ENCODE results near the gene AKAP13.

Gene AKAP13

DNA sequence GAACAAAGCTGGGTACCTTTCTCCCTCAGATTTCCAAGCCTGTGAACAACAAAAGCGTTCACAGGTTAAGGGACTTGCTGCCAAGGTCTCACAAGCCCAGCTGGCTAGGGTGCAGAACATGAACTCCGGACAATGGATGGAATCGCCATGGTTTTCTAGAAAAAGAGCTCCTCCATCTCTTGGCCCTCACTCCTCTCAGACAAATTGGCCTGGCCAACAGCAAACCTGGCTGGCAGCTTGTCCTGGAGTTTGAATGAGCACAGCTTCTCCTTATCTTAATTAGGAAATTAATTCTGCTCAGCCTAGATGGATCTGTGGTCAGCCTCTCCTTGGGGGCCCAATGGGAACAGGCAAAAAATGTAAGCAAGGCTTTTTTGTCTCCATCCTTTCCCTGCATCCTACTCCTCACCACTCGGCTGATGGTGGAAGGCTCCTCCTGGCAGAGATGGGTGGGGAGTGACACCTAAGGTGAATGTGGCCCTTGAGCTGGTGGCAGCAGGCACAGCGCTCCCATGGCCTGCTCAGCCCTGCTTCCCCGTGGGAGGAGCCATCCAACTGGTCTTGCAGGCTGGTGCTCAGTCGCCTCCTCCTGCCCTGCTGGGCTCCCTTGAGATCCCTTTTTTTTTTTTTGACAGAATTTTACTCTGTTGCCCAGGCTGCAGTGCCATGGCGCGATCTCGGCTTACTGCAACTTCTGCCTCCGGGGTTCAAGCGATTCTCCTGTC is 408.5 kb downstream of the AKAP13 start:
- no peak overlapping the region for H3K4me3 ChIP-seq (ENCODE audit: insufficient read depth, low read length, poor library complexity, severe bottlenecking)
- no peak overlapping the region for H3K27ac ChIP-seq (ENCODE audit: low read depth, low read length)
- H4K20me1 ChIP-seq (ENCODE audit: low read depth, low read length), result no peaks in the 10 kb centered on the region; the same call in 1 of the 2 replicates
- H3K4me2 ChIP-seq (ENCODE audit: low read depth, low read length, poor library complexity, severe bottlenecking), result no peak overlapping the region
- H3K36me3 ChIP-seq (ENCODE audit: low read length), result no peaks in the 10 kb centered on the region
- no peaks in the 10 kb centered on the region for H3K9me3 ChIP-seq (ENCODE audit: insufficient read depth, low read length)
- H3K9me2 ChIP-seq (replicated peaks; ENCODE audit: insufficient read depth, low read length), result no peaks in the 10 kb centered on the region
- no peaks in the 10 kb centered on the region for H3K79me2 ChIP-seq (ENCODE audit: insufficient read depth, low read length)
- H3K9ac ChIP-seq (ENCODE audit: low read length), result no peak overlapping the region
- H2AFZ ChIP-seq (ENCODE audit: low read depth, low read length, severe bottlenecking), result no peak overlapping the region
- H3F3A ChIP-seq (ENCODE audit: insufficient read depth), result no peaks in the 10 kb centered on the region
- TF ChIP-seq, protein P1, sequence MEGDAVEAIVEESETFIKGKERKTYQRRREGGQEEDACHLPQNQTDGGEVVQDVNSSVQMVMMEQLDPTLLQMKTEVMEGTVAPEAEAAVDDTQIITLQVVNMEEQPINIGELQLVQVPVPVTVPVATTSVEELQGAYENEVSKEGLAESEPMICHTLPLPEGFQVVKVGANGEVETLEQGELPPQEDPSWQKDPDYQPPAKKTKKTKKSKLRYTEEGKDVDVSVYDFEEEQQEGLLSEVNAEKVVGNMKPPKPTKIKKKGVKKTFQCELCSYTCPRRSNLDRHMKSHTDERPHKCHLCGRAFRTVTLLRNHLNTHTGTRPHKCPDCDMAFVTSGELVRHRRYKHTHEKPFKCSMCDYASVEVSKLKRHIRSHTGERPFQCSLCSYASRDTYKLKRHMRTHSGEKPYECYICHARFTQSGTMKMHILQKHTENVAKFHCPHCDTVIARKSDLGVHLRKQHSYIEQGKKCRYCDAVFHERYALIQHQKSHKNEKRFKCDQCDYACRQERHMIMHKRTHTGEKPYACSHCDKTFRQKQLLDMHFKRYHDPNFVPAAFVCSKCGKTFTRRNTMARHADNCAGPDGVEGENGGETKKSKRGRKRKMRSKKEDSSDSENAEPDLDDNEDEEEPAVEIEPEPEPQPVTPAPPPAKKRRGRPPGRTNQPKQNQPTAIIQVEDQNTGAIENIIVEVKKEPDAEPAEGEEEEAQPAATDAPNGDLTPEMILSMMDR (IDR thresholded peaks at IDR 0.05; ENCODE audit: insufficient read depth, low read length, poor library complexity, severe bottlenecking), result no peak
- no peak for TF ChIP-seq EZH2phosphoT487 (conservative IDR thresholded peaks at IDR 0.05; ENCODE audit: low read length)
- no peaks in the 10 kb centered on the region for H3K27me3 ChIP-seq (ENCODE audit: low read length)

- no peak overlapping the region for H3K4me2 ChIP-seq (ENCODE audit: low read depth, low read length, poor library complexity, severe bottlenecking)
- H4K20me1 ChIP-seq (ENCODE audit: low read depth, low read length), result no peaks in the 10 kb centered on the region; the same call in 1 of the 2 replicates
- H3K36me3 ChIP-seq (ENCODE audit: low read length), result no peaks in the 10 kb centered on the region
- H3F3A ChIP-seq (ENCODE audit: insufficient read depth), result no peaks in the 10 kb centered on the region
- H2AFZ ChIP-seq (ENCODE audit: low read depth, low read length, severe bottlenecking), result no peak overlapping the region
- H3K4me3 ChIP-seq (ENCODE audit: insufficient read depth, low read length, poor library complexity, severe bottlenecking), result no peak overlapping the region
- H3K27me3 ChIP-seq (ENCODE audit: low read length), result no peaks in the 10 kb centered on the region
- no peak overlapping the region for H3K9ac ChIP-seq (ENCODE audit: low read length)
- no peaks in the 10 kb centered on the region for H3K79me2 ChIP-seq (ENCODE audit: insufficient read depth, low read length)
- no peaks in the 10 kb centered on the region for H3K9me2 ChIP-seq (replicated peaks; ENCODE audit: insufficient read depth, low read length)
- TF ChIP-seq, protein P1 (IDR thresholded peaks at IDR 0.05; ENCODE audit: insufficient read depth, low read length, poor library complexity, severe bottlenecking), result no peak
- TF ChIP-seq EZH2phosphoT487 (conservative IDR thresholded peaks at IDR 0.05; ENCODE audit: low read length), result no peak
- H3K27ac ChIP-seq (ENCODE audit: low read depth, low read length), result no peak overlapping the region
- H3K9me3 ChIP-seq (ENCODE audit: insufficient read depth, low read length), result no peaks in the 10 kb centered on the region
Measured at GRCh38 chr15:85789496-85789875, 409.1 kb downstream of the AKAP13 start.

- Histone ChIP-seq H3F3A (ENCODE audit: insufficient read depth) (no peaks in the 10 kb centered on the region), H3K79me2 (ENCODE audit: insufficient read depth, low read length) (no peaks in the 10 kb centered on the region), H4K20me1 (ENCODE audit: low read depth, low read length) (no peaks in the 10 kb centered on the region; the same call in 1 of the 2 replicates), H3K36me3 (ENCODE audit: low read length) (no peaks in the 10 kb centered on the region), H3K9me3 (ENCODE audit: insufficient read depth, low read length) (no peaks in the 10 kb centered on the region), H3K4me2 (ENCODE audit: low read depth, low read length, poor library complexity, severe bottlenecking) (no peak overlapping the region), H3K4me3 (ENCODE audit: insufficient read depth, low read length, poor library complexity, severe bottlenecking) (no peak overlapping the region), H3K9ac (ENCODE audit: low read length) (no peak overlapping the region), H3K9me2 (replicated peaks; ENCODE audit: insufficient read depth, low read length) (no peaks in the 10 kb centered on the region), H2AFZ (ENCODE audit: low read depth, low read length, severe bottlenecking) (no peak overlapping the region), H3K27ac (ENCODE audit: low read depth, low read length) (no peak overlapping the region), H3K27me3 (ENCODE audit: low read length) (no peaks in the 10 kb centered on the region)
- no peak for TF ChIP-seq EZH2phosphoT487 (conservative IDR thresholded peaks at IDR 0.05; ENCODE audit: low read length)
- TF ChIP-seq, protein P1 (IDR thresholded peaks at IDR 0.05; ENCODE audit: insufficient read depth, low read length, poor library complexity, severe bottlenecking), result no peak
Measured at GRCh38 chr15:85792102-85792731, 411.8 kb downstream of the AKAP13 start.

Measured in SU-DHL-6 (cell line).